Thoracic aorta (tissue), 2 donors: ENCODE measurements around the gene HIF3A. TPM values are rescaled to one million over a fixed set of nuclear protein-coding genes. Genes with fewer than 3 reads are reported as not detected.
A peak's percentile ranks its signal among the peaks of the same experiment; 100 is the strongest.
"Not testable (repeated sequence)": the region's sequence is repeated elsewhere in the genome, so short reads cannot be mapped to it uniquely, and the experiment has no call there.

Source experiments
- ATAC-seq: fragments of 150-250 bp; one replicate; pipeline ENCODE4 v1.8.0; 2017; ENCODE audit warnings: low read depth; ENCODE audit not compliant: insufficient number of reproducible peaks, low FRiP score
- DNase-seq: peaks from one replicate; pipeline ENCODE4 v3.0.0-alpha.2; 2020; ENCODE audit warnings: low spot score
- H3K27ac ChIP-seq, 2 donors: fragments of 200-600 bp; sonication (generic); 1 replicate in 1 of 2; 2 replicates in 1 of 2; pipeline ENCODE4 v1.5.1; 2016; ENCODE audit warnings: mild to moderate bottlenecking in 2 of 2, moderate library complexity in 2 of 2
- H3K27me3 ChIP-seq: fragments of 200-600 bp; sonication (generic); replicated peaks from 2 replicates; pipeline ENCODE4 v1.6.0; 2016; ENCODE audit warnings: mild to moderate bottlenecking; ENCODE audit not compliant: insufficient read depth
- H3K36me3 ChIP-seq: fragments of 200-600 bp; sonication (generic); one replicate; pipeline ENCODE4 v1.5.1; 2016
- H3K4me1 ChIP-seq, 2 donors: fragments of 200-600 bp; sonication (generic); 1 replicate in 1 of 2; 2 replicates in 1 of 2; pipeline versions ENCODE4 v1.5.1 to v1.6.0; 2016; ENCODE audit warnings: low read depth in 2 of 2, mild to moderate bottlenecking in 1 of 2; ENCODE audit not compliant: control insufficient read depth in 1 of 2
- H3K4me3 ChIP-seq: fragments of 200-600 bp; sonication (generic); 2 replicates; pipeline ENCODE4 v1.5.1; 2016; ENCODE audit warnings: mild to moderate bottlenecking
- H3K9me3 ChIP-seq: fragments of 200-600 bp; sonication (generic); 2 replicates; pipeline ENCODE4 v1.5.1; 2016
- CTCF ChIP-seq: fragments of 200-600 bp; sonication (generic); IDR thresholded peaks from one replicate; pipeline ENCODE4 v1.5.1; 2019; ENCODE audit warnings: antibody characterized with exemption
- total RNA-seq, 2 donors: library from RNA; depleted of rRNA; stranded (reverse); fragments of >200 nt; gene quantifications; one replicate each; pipeline versions ENCODE4 v1.1.0 to v1.2.3, GENCODE V29; 2016

HIF3A gene
- total RNA-seq, 2 donors from 2014 or later, result 85.6 to 189 TPM

DNA sequence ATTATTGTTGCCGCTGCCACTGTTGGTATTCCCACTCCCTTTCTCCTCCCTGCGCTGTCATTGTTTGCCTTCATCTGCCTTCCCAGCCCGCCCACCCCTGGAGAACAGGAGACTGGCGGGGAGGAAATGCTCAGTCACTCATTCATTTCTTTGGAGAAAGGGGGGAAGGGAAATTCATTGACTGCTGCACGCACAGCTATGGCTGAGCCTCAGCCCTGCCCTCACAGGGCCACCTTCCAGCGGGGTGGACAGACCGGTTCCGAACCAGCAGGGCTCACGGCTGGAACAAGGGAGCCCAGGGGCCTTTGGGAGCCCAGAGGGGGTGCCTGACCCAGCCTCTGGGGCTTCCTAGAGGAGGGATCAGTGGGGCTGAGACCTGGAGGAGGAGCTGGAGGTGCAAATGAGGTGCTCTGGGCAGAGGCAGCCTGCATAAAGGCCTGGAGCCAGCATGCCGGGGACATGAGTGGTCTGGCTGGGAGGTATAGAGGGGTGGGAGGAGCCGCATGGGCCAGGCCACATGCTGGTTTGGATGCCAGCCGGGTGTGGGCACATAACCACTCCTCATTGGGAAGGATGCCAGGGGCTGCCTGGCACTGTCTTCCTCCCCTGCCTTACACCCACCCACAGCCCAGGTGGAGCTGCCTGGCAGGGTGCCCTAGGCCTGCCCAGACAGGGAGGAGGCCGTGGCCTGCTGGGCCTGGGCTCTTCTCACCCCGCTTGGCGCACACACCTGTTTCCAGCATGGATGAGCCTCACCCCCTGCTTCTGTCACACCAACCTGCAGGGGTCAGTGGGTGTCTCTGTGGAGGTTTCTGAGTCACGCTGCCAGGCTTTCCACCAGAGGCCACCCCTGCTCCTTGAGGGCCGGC is 76.9 kb downstream of the HIF3A start:
- H3K36me3 ChIP-seq, result peaks cover 15% of the 10 kb centered on the region
- no peak for TF ChIP-seq CTCF

GRCh38 chr19:46374536-46375475 is 78.0 kb downstream of the HIF3A start:
- Histone ChIP-seq H3K4me3 (no peak overlapping the region), H3K9me3 (no peaks in the 10 kb centered on the region), H3K4me1 (peaks cover 29 to 55% of the 10 kb centered on the region in 2 donors), H3K27me3 (no peaks in the 10 kb centered on the region), H3K27ac (peak overlapping the region; percentile 69 to 93), H3K36me3 (peaks cover 15% of the 10 kb centered on the region)
- DNase-seq, result no peak
- TF ChIP-seq CTCF, result no peak
- ATAC-seq, result no peak

More for the DNA sequence above, 76.9 kb downstream of the HIF3A start:
- DNase-seq, result peak; percentile 57
- peak overlapping the region; percentile 87 to 93 for H3K27ac ChIP-seq
- no peaks in the 10 kb centered on the region for H3K27me3 ChIP-seq
- ATAC-seq, result peak; percentile 23
- no peaks in the 10 kb centered on the region for H3K9me3 ChIP-seq
- peak overlapping the region; percentile 37 for H3K4me3 ChIP-seq
- H3K4me1 ChIP-seq, result peaks cover 21 to 44% of the 10 kb centered on the region in 2 donors

- H3K4me3 ChIP-seq, H3K9me3 ChIP-seq, DNase-seq, ATAC-seq, H3K27me3 ChIP-seq: not testable (repeated sequence)
- Histone ChIP-seq H3K36me3 (peaks cover 15% of the 10 kb centered on the region), H3K27ac (peak overlapping the region in 1 of 2 donors; percentile 69), H3K4me1 (peaks cover 35 to 62% of the 10 kb centered on the region in 2 donors)
These were observed 78.7 kb downstream of the HIF3A start for GRCh38 chr19:46375476-46376067.

GRCh38 chr19:46376241-46377153 is 79.7 kb downstream of the HIF3A start:
- DNase-seq, result no peak
- Histone ChIP-seq H3K4me1 (peaks cover 35 to 66% of the 10 kb centered on the region in 2 donors), H3K27ac (peak overlapping the region; percentile 16 to 67)

More at GRCh38 chr19:46376241-46377153, 79.7 kb downstream of the HIF3A start:
- ATAC-seq, result no peak
- no peaks in the 10 kb centered on the region for H3K27me3 ChIP-seq
- H3K9me3 ChIP-seq, result no peaks in the 10 kb centered on the region
- no peak overlapping the region for H3K4me3 ChIP-seq
- H3K36me3 ChIP-seq, result peaks cover 17% of the 10 kb centered on the region
- no peak for TF ChIP-seq CTCF
